Activated CD8-positive, alpha-beta T cell treated with anti-CD3 and anti-CD28 coated beads, Interleukin-2, amount 10 ng/mL, durations not matched to agents 7 days and 5 days (primary cell): Measurements from ENCODE around the gene DSCAML1. TPM values are rescaled to one million over a fixed set of nuclear protein-coding genes. Genes with fewer than 3 reads are reported as not detected.

ENCODE experiments used
- ATAC-seq: fragments of 150-1000 bp; cut with Tn5 transposase; one replicate; pipeline ENCODE4 v1.10.0; 2021; ENCODE audit warnings: moderate library complexity
- CTCF ChIA-PET: fragments of 350-600 bp; sonication (Branson Sonifier 250); formaldehyde crosslinking; loops from one replicate; lab custom pipeline; 2021; ENCODE audit warnings: antibody characterized with exemption; lab: Charles Lee
- POLR2A ChIA-PET: fragments of 350-600 bp; sonication (Branson Sonifier 250); formaldehyde crosslinking; loops from one replicate; lab custom pipeline; 2021; ENCODE audit warnings: antibody characterized with exemption; lab: Charles Lee
- DNase-seq: peaks from one replicate; pipeline ENCODE4 v3.0.0-alpha.2; 2020
- H3K27ac Mint-ChIP-seq: one replicate; pipeline ENCODE4 v1.8.0; 2021; ENCODE audit warnings: mild to moderate bottlenecking, mixed read lengths
- H3K27me3 Mint-ChIP-seq: one replicate; pipeline ENCODE4 v1.8.0; 2021; ENCODE audit warnings: low read depth, mixed read lengths
- H3K36me3 Mint-ChIP-seq: one replicate; pipeline ENCODE4 v1.8.0; 2021; ENCODE audit warnings: low read depth, mixed read lengths
- H3K4me1 Mint-ChIP-seq: one replicate; pipeline ENCODE4 v1.8.0; 2021; ENCODE audit warnings: low read depth, mixed read lengths
- H3K4me3 Mint-ChIP-seq: one replicate; pipeline ENCODE4 v1.8.0; 2021; ENCODE audit warnings: mild to moderate bottlenecking, mixed read lengths
- H3K9me3 Mint-ChIP-seq: one replicate; pipeline ENCODE4 v1.8.0; 2022; ENCODE audit warnings: mixed read lengths; ENCODE audit not compliant: insufficient read depth
- total RNA-seq, 2 experiments: library from RNA; stranded (reverse); gene quantifications; one replicate each; pipeline ENCODE4 v1.2.3, GENCODE V29; 2021

Gene DSCAML1
- total RNA-seq, 2 experiments from 2014 or later, result 0.16 to 0.37 TPM

- no peaks in the 10 kb centered on the region for H3K27me3 Mint-ChIP-seq
- no peaks in the 10 kb centered on the region for H3K9me3 Mint-ChIP-seq
- DNase-seq (peak; percentile 16), ATAC-seq (no peak)
- CTCF ChIA-PET, result interaction anchor here (0.9 to 10.1 kb wide), 7 partner anchors 13 to 223 kb away, joined by 3 to 104 read pairs (median 33); no protein-coding TSS in a partner anchor
- H3K4me3 Mint-ChIP-seq, result no peak overlapping the region
- H3K4me1 Mint-ChIP-seq, result peaks cover 70% of the 10 kb centered on the region
- H3K27ac Mint-ChIP-seq, result peak overlapping the region; percentile 84
- no peaks in the 10 kb centered on the region for H3K36me3 Mint-ChIP-seq
- POLR2A ChIA-PET, result interaction anchor here (1.3 to 3.5 kb wide), 4 partner anchors 13 to 21 kb away, joined by 3 to 25 read pairs (median 6); no protein-coding TSS in a partner anchor
These were observed 33.1 kb upstream of the DSCAML1 start for GRCh38 chr11:117830072-117830471.

- Mint-ChIP-seq H3K27ac (peak overlapping the region; percentile 90), H3K4me1 (peaks cover 77% of the 10 kb centered on the region), H3K9me3 (no peaks in the 10 kb centered on the region), H3K27me3 (no peaks in the 10 kb centered on the region), H3K4me3 (no peak overlapping the region), H3K36me3 (no peaks in the 10 kb centered on the region)
- no peak for ATAC-seq
- ChIA-PET POLR2A (interaction anchor here (0.8 to 3.5 kb wide), 2 partner anchors 14 to 121 kb away, joined by 3 to 25 read pairs; no protein-coding TSS in a partner anchor), CTCF (interaction anchor here (2.9 to 10.1 kb wide), 4 partner anchors 13 to 224 kb away, joined by 13 to 104 read pairs (median 50); no protein-coding TSS in a partner anchor)
- no peak for DNase-seq
These were observed 32.3 kb upstream of the DSCAML1 start for GRCh38 chr11:117829369-117829725.

- H3K27me3 Mint-ChIP-seq, result no peaks in the 10 kb centered on the region
These were observed 31.8 kb upstream of the DSCAML1 start for GRCh38 chr11:117828611-117829368.

GRCh38 chr11:117827521-117828511 lies 30.8 kb upstream of the DSCAML1 start:
- ChIA-PET CTCF (interaction anchor here (1.0 to 10.1 kb wide), 11 partner anchors 11 to 402 kb away, joined by 3 to 104 read pairs (median 8); no protein-coding TSS in a partner anchor), POLR2A (interaction anchor here (0.8 to 3.5 kb wide), 6 partner anchors 13 to 597 kb away, joined by 3 to 25 read pairs (median 4); partner anchors contain the start of gene IL10RA)
- peak; percentile 58 for DNase-seq
- ATAC-seq, result peak; percentile 18
- Mint-ChIP-seq H3K4me3 (peak overlapping the region; percentile 59), H3K4me1 (peaks cover 93% of the 10 kb centered on the region), H3K9me3 (no peaks in the 10 kb centered on the region), H3K27ac (peak overlapping the region; percentile 90), H3K36me3 (no peaks in the 10 kb centered on the region), H3K27me3 (no peaks in the 10 kb centered on the region)

More at GRCh38 chr11:117828611-117829368, 31.8 kb upstream of the DSCAML1 start:
- Mint-ChIP-seq H3K4me1 (peaks cover 83% of the 10 kb centered on the region), H3K9me3 (no peaks in the 10 kb centered on the region), H3K27ac (peak overlapping the region; percentile 90), H3K4me3 (peak overlapping the region; percentile 48), H3K36me3 (no peaks in the 10 kb centered on the region)
- peak; percentile 92 for DNase-seq
- POLR2A ChIA-PET, result interaction anchor here (0.6 to 3.5 kb wide), 6 partner anchors 14 to 598 kb away, joined by 3 to 25 read pairs (median 3); no protein-coding TSS in a partner anchor
- ATAC-seq, result peak; percentile 88
- CTCF ChIA-PET, result interaction anchor here (1.0 to 10.1 kb wide), 9 partner anchors 12 to 403 kb away, joined by 3 to 104 read pairs (median 13); no protein-coding TSS in a partner anchor

- Mint-ChIP-seq H3K27ac (no peak overlapping the region), H3K4me1 (peaks cover 95% of the 10 kb centered on the region), H3K36me3 (no peaks in the 10 kb centered on the region), H3K4me3 (no peak overlapping the region), H3K9me3 (no peaks in the 10 kb centered on the region), H3K27me3 (no peaks in the 10 kb centered on the region)
- ATAC-seq (no peak), DNase-seq (no peak)
- ChIA-PET POLR2A (interaction anchor here (1.1 to 3.5 kb wide), 2 partner anchors 12 to 125 kb away, joined by 5 to 25 read pairs; no protein-coding TSS in a partner anchor), CTCF (interaction anchor here (0.8 to 10.1 kb wide), 7 partner anchors 10 to 400 kb away, joined by 3 to 104 read pairs (median 24); no protein-coding TSS in a partner anchor)
These were observed 29.8 kb upstream of the DSCAML1 start for GRCh38 chr11:117826832-117827231.

GRCh38 chr11:117826190-117826570 lies 29.2 kb upstream of the DSCAML1 start:
- no peaks in the 10 kb centered on the region for H3K36me3 Mint-ChIP-seq
- ChIA-PET CTCF (interaction anchor here (0.8 to 12.4 kb wide), 8 partner anchors 10 to 400 kb away, joined by 3 to 436 read pairs (median 18); no protein-coding TSS in a partner anchor), POLR2A (interaction anchor here (3.3 to 5.3 kb wide), 2 partner anchors 11 to 126 kb away, joined by 13 to 28 read pairs; no protein-coding TSS in a partner anchor)
- H3K4me3 Mint-ChIP-seq, result no peak overlapping the region
- ATAC-seq (no peak), DNase-seq (no peak)
- H3K27ac Mint-ChIP-seq, result no peak overlapping the region
- H3K4me1 Mint-ChIP-seq, result peaks cover 95% of the 10 kb centered on the region
- H3K9me3 Mint-ChIP-seq, result no peaks in the 10 kb centered on the region
- no peaks in the 10 kb centered on the region for H3K27me3 Mint-ChIP-seq

GRCh38 chr11:117825538-117826189 lies 28.6 kb upstream of the DSCAML1 start:
- ChIA-PET POLR2A (interaction anchor here (3.3 to 5.3 kb wide), 2 partner anchors 10 to 126 kb away, joined by 13 to 28 read pairs; no protein-coding TSS in a partner anchor), CTCF (interaction anchor here (0.8 to 12.4 kb wide), 12 partner anchors 9 to 346 kb away, joined by 3 to 436 read pairs (median 23); no protein-coding TSS in a partner anchor)

GRCh38 chr11:117824571-117825537 lies 27.8 kb upstream of the DSCAML1 start, which contains the start of gene FXYD2:
Gene FXYD2 (minus strand): TSS chr11:117824744. CDS start chr11:117824678, 66 bp downstream.
- H3K4me3 Mint-ChIP-seq, result peak within 1 kb of the TSS; percentile 6
- H3K27ac Mint-ChIP-seq, result peak within 1 kb of the TSS; percentile 91
- ATAC-seq, result no peak
- no peaks in the 10 kb centered on the region for H3K27me3 Mint-ChIP-seq
- H3K36me3 Mint-ChIP-seq, result no peaks in the 10 kb centered on the region
- H3K9me3 Mint-ChIP-seq, result no peaks in the 10 kb centered on the region
- POLR2A ChIA-PET, result interaction anchor here (1.5 to 5.3 kb wide), 5 partner anchors 10 to 176 kb away, joined by 6 to 28 read pairs (median 11); partner anchors contain the start of gene IL10RA
- CTCF ChIA-PET, result interaction anchor here (0.8 to 12.4 kb wide), 13 partner anchors 8 to 399 kb away, joined by 3 to 436 read pairs (median 21); no protein-coding TSS in a partner anchor
- H3K4me1 Mint-ChIP-seq, result peaks cover 85% of the 10 kb centered on the region
- DNase-seq, result no peak

More at GRCh38 chr11:117825538-117826189, 28.6 kb upstream of the DSCAML1 start:
- Mint-ChIP-seq H3K4me3 (no peak overlapping the region), H3K36me3 (no peaks in the 10 kb centered on the region), H3K9me3 (no peaks in the 10 kb centered on the region), H3K27me3 (no peaks in the 10 kb centered on the region), H3K4me1 (peaks cover 91% of the 10 kb centered on the region), H3K27ac (peak overlapping the region; percentile 91)
- DNase-seq (no peak), ATAC-seq (no peak)

GRCh38 chr11:117823946-117824420 lies 27.0 kb upstream of the DSCAML1 start:
- Mint-ChIP-seq H3K27me3 (no peaks in the 10 kb centered on the region), H3K27ac (peak overlapping the region; percentile 91), H3K4me3 (peak overlapping the region; percentile 6), H3K4me1 (peaks cover 82% of the 10 kb centered on the region), H3K9me3 (no peaks in the 10 kb centered on the region), H3K36me3 (no peaks in the 10 kb centered on the region)
- POLR2A ChIA-PET, result interaction anchor here (0.6 to 5.3 kb wide), 9 partner anchors 9 to 177 kb away, joined by 3 to 28 read pairs (median 6); partner anchors contain the start of gene IL10RA
- peak; percentile 4 for ATAC-seq
- CTCF ChIA-PET, result interaction anchor here (0.8 to 12.4 kb wide), 22 partner anchors 8 to 398 kb away, joined by 3 to 436 read pairs (median 10); partner anchors contain the start of gene IL10RA
- DNase-seq, result peak; percentile 50
